DMS153 (cell line): Measurements from ENCODE around the gene TATDN3.
"Not testable (repeated sequence)": the region's sequence is repeated elsewhere in the genome, so short reads cannot be mapped to it uniquely, and the experiment has no call there.

ENCODE experiments used
- DNase-seq: peaks from one replicate; lab custom pipeline; 2025; lab: John Stamatoyannopoulos, UW

The TATDN3 gene

GRCh38 chr1:212775241-212775640 is 16.5 kb upstream of the TATDN3 start:
- DNase-seq = no peak

GRCh38 chr1:212777151-212777550 is 14.5 kb upstream of the TATDN3 start:
- DNase-seq = no peak

GRCh38 chr1:212779086-212779485 is 12.6 kb upstream of the TATDN3 start:
- not testable (repeated sequence) for DNase-seq

- no peak for DNase-seq
Measured at GRCh38 chr1:212780759-212781158, 10.9 kb upstream of the TATDN3 start.

GRCh38 chr1:212781225-212781624 is 10.5 kb upstream of the TATDN3 start:
- DNase-seq = no peak

GRCh38 chr1:212782422-212783154 is 9.1 kb upstream of the TATDN3 start:
- peak; percentile 20 for DNase-seq

- DNase-seq = no peak
Measured at GRCh38 chr1:212783976-212784375, 7.7 kb upstream of the TATDN3 start.

GRCh38 chr1:212785871-212786270 is 5.8 kb upstream of the TATDN3 start:
- no peak for DNase-seq

- peak; percentile 62 for DNase-seq
Measured at GRCh38 chr1:212791261-212791675, 426 bp upstream of the TATDN3 start.

GRCh38 chr1:212792396-212792908 is 758 bp downstream of the TATDN3 start:
- DNase-seq = no peak

GRCh38 chr1:212794561-212795014 is 2.9 kb downstream of the TATDN3 start:
- peak; percentile 21 for DNase-seq

GRCh38 chr1:212797681-212798080 is 6.0 kb downstream of the TATDN3 start:
- DNase-seq = no peak

- DNase-seq = no peak
Measured at GRCh38 chr1:212805767-212806166, 14.1 kb downstream of the TATDN3 start.

GRCh38 chr1:212814537-212815334 is 23.0 kb downstream of the TATDN3 start:
- DNase-seq = peak; percentile 97

- no peak for DNase-seq
Measured at GRCh38 chr1:212816567-212817278, 25.0 kb downstream of the TATDN3 start.

- no peak for DNase-seq
Measured at GRCh38 chr1:212819726-212820125, 28.0 kb downstream of the TATDN3 start.

- no peak for DNase-seq
Measured at GRCh38 chr1:212820969-212821368, 29.3 kb downstream of the TATDN3 start.

GRCh38 chr1:212822956-212823355 is 31.3 kb downstream of the TATDN3 start:
- no peak for DNase-seq

GRCh38 chr1:212824201-212824600 is 32.5 kb downstream of the TATDN3 start:
- DNase-seq = no peak

GRCh38 chr1:212825798-212826452 is 34.2 kb downstream of the TATDN3 start:
- no peak for DNase-seq

GRCh38 chr1:212827171-212827776 is 35.6 kb downstream of the TATDN3 start:
- DNase-seq = no peak
